UCSD-AML1 (cell line): ENCODE data around the gene ICA1.

Source experiments
- DNase-seq: peaks from one replicate; lab custom pipeline; 2025; ENCODE audit not compliant: unreplicated experiment; lab: John Stamatoyannopoulos, UW

Gene ICA1

GRCh38 chr7:8165150-8165549, 96.8 kb downstream of the ICA1 start:
- no peak for DNase-seq

GRCh38 chr7:8162181-8162580, 99.8 kb downstream of the ICA1 start:
- DNase-seq, result no peak

GRCh38 chr7:8161364-8161828, 100.6 kb downstream of the ICA1 start:
- no peak for DNase-seq

- DNase-seq, result no peak
These were observed 101.1 kb downstream of the ICA1 start for GRCh38 chr7:8160779-8161345.

- no peak for DNase-seq
These were observed 101.7 kb downstream of the ICA1 start for GRCh38 chr7:8160250-8160649.

- no peak for DNase-seq
These were observed 102.4 kb downstream of the ICA1 start for GRCh38 chr7:8159595-8159994.

GRCh38 chr7:8157296-8157695, 104.7 kb downstream of the ICA1 start:
- DNase-seq, result no peak

GRCh38 chr7:8155836-8156235, 106.1 kb downstream of the ICA1 start:
- no peak for DNase-seq

- DNase-seq, result no peak
These were observed 107.7 kb downstream of the ICA1 start for GRCh38 chr7:8154272-8154671.

GRCh38 chr7:8152489-8153192, 109.3 kb downstream of the ICA1 start:
- DNase-seq, result no peak

GRCh38 chr7:8151161-8151725, 110.7 kb downstream of the ICA1 start:
- no peak for DNase-seq

- no peak for DNase-seq
These were observed 112.7 kb downstream of the ICA1 start for GRCh38 chr7:8149222-8149621.

GRCh38 chr7:8147760-8148463, 114.1 kb downstream of the ICA1 start:
- DNase-seq, result no peak

- DNase-seq, result no peak
These were observed 115.1 kb downstream of the ICA1 start for GRCh38 chr7:8146788-8147413.

- DNase-seq, result no peak
These were observed 115.7 kb downstream of the ICA1 start for GRCh38 chr7:8146106-8146787.

- no peak for DNase-seq
These were observed 117.1 kb downstream of the ICA1 start for GRCh38 chr7:8144856-8145255.

GRCh38 chr7:8143151-8143874, 118.7 kb downstream of the ICA1 start:
- no peak for DNase-seq

GRCh38 chr7:8142477-8142876, 119.5 kb downstream of the ICA1 start:
- no peak for DNase-seq

GRCh38 chr7:8141070-8141469, 120.9 kb downstream of the ICA1 start:
- DNase-seq, result no peak

- no peak for DNase-seq
These were observed 125.8 kb downstream of the ICA1 start for GRCh38 chr7:8136051-8136730.
